ENCODE results near the gene PROCR. TPM values are rescaled to one million over a fixed set of nuclear protein-coding genes. Genes with fewer than 3 reads are reported as not detected.
A peak's percentile ranks its signal among the peaks of the same experiment; 100 is the strongest.
"Not testable (repeated sequence)": the region's sequence is repeated elsewhere in the genome, so short reads cannot be mapped to it uniquely, and the experiment has no call there.

Gene PROCR
- total and polyA plus RNA-seq, 7 donors = 12.4 to 53.5 (median 22.8) TPM

- Histone ChIP-seq H3K4me3 (no peak overlapping the region), H3K27ac (no peak overlapping the region), H3K27me3 (no peaks in the 10 kb centered on the region), H3K36me3 (no peaks in the 10 kb centered on the region), H3K9me3 (no peaks in the 10 kb centered on the region), H3K4me1 (peaks cover 0 to 17% (median 16%) of the 10 kb centered on the region in 4 donors)
- TF ChIP-seq EP300 (IDR thresholded peaks at IDR 0.05) (no peak), CTCF (IDR thresholded peaks at IDR 0.05) (no peak), POLR2AphosphoS5 (IDR thresholded peaks at IDR 0.05) (no peak), POLR2A (IDR thresholded peaks at IDR 0.05) (no peak)
- DNase-seq = no peak
- intact Hi-C loops (cut with DNase I) = no loop called here
- 98 to 100% methylated on average over 1 of the region's 1 CpG for WGBS, 2 donors
Measured at GRCh38 chr20:35167787-35168186, 4.1 kb upstream of the PROCR start.

- H3K27ac ChIP-seq; H3K9me3 ChIP-seq; intact Hi-C loops (cut with DNase I); H3K4me3 ChIP-seq; DNase-seq; H3K27me3 ChIP-seq; H3K36me3 ChIP-seq: not testable (repeated sequence)
- H3K4me1 ChIP-seq = peaks cover 0 to 23% (median 17%) of the 10 kb centered on the region in 4 donors
- WGBS, 2 donors = 89 to 92% methylated on average over 4 of the region's 4 CpGs
Measured at GRCh38 chr20:35168701-35169409, 3.0 kb upstream of the PROCR start.

DNA sequence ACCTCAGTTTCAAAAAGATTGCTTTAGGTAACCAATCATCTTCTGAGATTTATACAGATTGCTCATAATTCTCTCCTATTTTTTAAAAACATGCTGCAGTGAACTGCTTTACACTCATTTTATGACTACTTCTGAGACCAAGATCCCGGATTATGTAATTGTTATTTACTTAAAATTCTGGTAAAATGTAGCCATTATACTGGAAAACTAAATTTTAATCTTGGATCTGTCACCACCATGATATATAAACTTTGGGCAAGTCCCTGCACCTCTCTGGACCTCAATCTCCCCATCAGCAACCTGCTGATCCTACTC, 477 bp upstream of the PROCR start:
- no peaks in the 10 kb centered on the region for H3K27me3 ChIP-seq
- TF ChIP-seq POLR2A (IDR thresholded peaks at IDR 0.05) = no peak
- no peak for TF ChIP-seq POLR2AphosphoS5 (IDR thresholded peaks at IDR 0.05)
- TF ChIP-seq EP300 (IDR thresholded peaks at IDR 0.05) = no peak
- no peak for TF ChIP-seq CTCF (IDR thresholded peaks at IDR 0.05)
- peaks cover 0 to 30% (median 16%) of the 10 kb centered on the region in 4 donors for H3K4me1 ChIP-seq
- WGBS, 2 donors = 10 to 48% methylated on average over 1 of the region's 1 CpG
- DNase-seq = no peak
- H3K27ac ChIP-seq = peak overlapping the region; percentile 76 to 81 (median 78)
- H3K9me3 ChIP-seq = no peaks in the 10 kb centered on the region
- peaks cover 0 to under 1% (median 0%) of the 10 kb centered on the region in 4 donors for H3K36me3 ChIP-seq
- H3K4me3 ChIP-seq = peak overlapping the region in 3 of 4 donors; percentile 40 to 44 (median 41)
- intact Hi-C loops (cut with DNase I) = no loop called here

DNA sequence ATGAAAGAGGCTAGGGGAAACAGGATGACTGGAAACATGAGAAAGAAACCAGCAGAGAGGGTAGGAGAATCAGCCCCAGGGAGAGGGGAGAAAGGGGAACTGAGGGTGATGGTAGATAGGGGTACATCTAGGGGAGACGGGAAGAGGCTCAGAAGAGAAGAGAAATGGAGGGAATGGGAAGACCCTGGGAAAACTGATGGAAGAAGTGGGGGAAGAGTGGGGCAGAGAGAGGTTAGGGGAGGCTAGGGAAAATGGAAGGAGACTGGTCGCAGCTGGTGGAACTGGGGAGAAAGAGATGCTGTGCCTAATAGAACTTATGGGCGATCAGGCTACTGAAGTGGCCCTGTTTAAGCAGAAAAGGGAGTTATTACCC, 548 bp downstream of the PROCR start:
- no peak for TF ChIP-seq POLR2A (IDR thresholded peaks at IDR 0.05)
- no peak for TF ChIP-seq CTCF (IDR thresholded peaks at IDR 0.05)
- TF ChIP-seq POLR2AphosphoS5 (IDR thresholded peaks at IDR 0.05) = no peak
- no peak for TF ChIP-seq EP300 (IDR thresholded peaks at IDR 0.05)
- WGBS, 2 donors = 69 to 84% methylated on average over 3 of the region's 3 CpGs
- H3K27ac ChIP-seq = peak overlapping the region; percentile 76 to 81 (median 78)

GRCh38 chr20:35173576-35174192, 1.8 kb downstream of the PROCR start:
- WGBS, 2 donors = 74 to 86% methylated on average over 12 of the region's 12 CpGs
- TF ChIP-seq EP300 (IDR thresholded peaks at IDR 0.05) = no peak
- TF ChIP-seq POLR2A (IDR thresholded peaks at IDR 0.05) = no peak
- TF ChIP-seq CTCF (IDR thresholded peaks at IDR 0.05) = no peak
- no peak for TF ChIP-seq POLR2AphosphoS5 (IDR thresholded peaks at IDR 0.05)
- Histone ChIP-seq H3K4me3 (no peak overlapping the region), H3K4me1 (peaks cover 0 to 30% (median 15%) of the 10 kb centered on the region in 4 donors), H3K36me3 (peaks cover 0 to 7% (median 0%) of the 10 kb centered on the region in 4 donors), H3K9me3 (no peaks in the 10 kb centered on the region), H3K27me3 (no peaks in the 10 kb centered on the region), H3K27ac (no peak overlapping the region)
- intact Hi-C loops (cut with DNase I) = no loop called here
- no peak for DNase-seq

More for the DNA sequence above, 548 bp downstream of the PROCR start:
- H3K36me3 ChIP-seq = peaks cover 0 to 7% (median 0%) of the 10 kb centered on the region in 4 donors
- H3K4me1 ChIP-seq = peaks cover 0 to 30% (median 15%) of the 10 kb centered on the region in 4 donors
- intact Hi-C loops (cut with DNase I) = no loop called here
- H3K4me3 ChIP-seq = peak overlapping the region; percentile 21 to 44 (median 40)
- DNase-seq = no peak
- no peaks in the 10 kb centered on the region for H3K27me3 ChIP-seq
- no peaks in the 10 kb centered on the region for H3K9me3 ChIP-seq

Measured in sigmoid colon (tissue), 7 donors.